Endothelial cell of umbilical vein (primary cell): ENCODE measurements around the gene TRPM3. TPM values are rescaled to one million over a fixed set of nuclear protein-coding genes. Genes with fewer than 3 reads are reported as not detected.

ENCODE experiments used
- BruUV-seq: library from RNA; stranded (reverse); fragments of 400-500 nt; replicated peaks from 2 replicates; lab custom pipeline; 2021; lab: Mats Ljungman, UMichigan
- CTCF ChIA-PET: fragments of 300-600, 350-600 bp; sonication (Branson Sonifier 250); formaldehyde crosslinking; loops from one replicate; lab custom pipeline; 2021; ENCODE audit warnings: antibody characterized with exemption, inconsistent platforms; lab: Charles Lee
- POLR2A ChIA-PET: fragments of 300-600, 350-600 bp; sonication (Branson Sonifier 250); formaldehyde crosslinking; loops from one replicate; lab custom pipeline; 2021; ENCODE audit warnings: antibody characterized with exemption, inconsistent platforms; lab: Charles Lee
- DNase-seq: peaks from one replicate; pipeline ENCODE4 v3.0.0-alpha.2; 2011; ENCODE audit warnings: low read depth, low spot score
- FAIRE-seq: peaks from 2 replicates; lab custom pipeline; 2011; peaks lifted over from hg19 to GRCh38; lab: Jason Lieb, UNC
- H2AFZ ChIP-seq: 2 replicates; pipeline ENCODE4 v1.6.0; 2012; ENCODE audit warnings: low read depth, low read length, control low read depth, inconsistent platforms
- H3K27ac ChIP-seq: 2 replicates; pipeline ENCODE4 v1.5.1; 2011; ENCODE audit warnings: low read depth, mild to moderate bottlenecking, control low read depth, low read length, moderate library complexity; ENCODE audit not compliant: insufficient read depth
- H3K27me3 ChIP-seq, 2 experiments: 2 replicates each; pipeline versions ENCODE4 v1.6.0 to v1.6.1; 2011; ENCODE audit warnings: low read length in 2 of 2, mixed read lengths in 1 of 2; ENCODE audit not compliant: control insufficient read depth in 2 of 2, insufficient read depth in 2 of 2
- H3K36me3 ChIP-seq, 2 experiments: 2 replicates in 1 of 2; 3 replicates in 1 of 2; pipeline ENCODE4 v1.5.1; 2011; ENCODE audit warnings: low read length in 2 of 2, mild to moderate bottlenecking in 1 of 2, moderate library complexity in 1 of 2; ENCODE audit not compliant: control insufficient read depth in 2 of 2, insufficient read depth in 2 of 2; ENCODE audit errors: extremely low read depth in 1 of 2
- H3K4me1 ChIP-seq: 3 replicates; pipeline ENCODE4 v1.5.1; 2011; ENCODE audit warnings: mild to moderate bottlenecking, low read length; ENCODE audit not compliant: control insufficient read depth, insufficient read depth; ENCODE audit errors: extremely low read depth
- H3K4me2 ChIP-seq: 2 replicates; pipeline ENCODE4 v1.6.1; 2011; ENCODE audit warnings: low read length, control low read depth, mixed read lengths; ENCODE audit not compliant: insufficient read depth
- H3K4me3 ChIP-seq, 3 experiments: fragments of 200-600 bp in 1 of 3; sonication (generic), shearing (Covaris generic) in 1 of 3; replicated peaks in 1 of 3; 2 replicates each; pipeline ENCODE4 v1.5.1; 2011 to 2016; ENCODE audit warnings: control low read depth in 3 of 3, low read length in 3 of 3, mild to moderate bottlenecking in 2 of 3, inconsistent platforms in 1 of 3, low read depth in 1 of 3, moderate library complexity in 1 of 3; ENCODE audit not compliant: insufficient read depth in 1 of 3
- H3K79me2 ChIP-seq: 2 replicates; pipeline ENCODE4 v1.6.0; 2012; ENCODE audit warnings: low read length, inconsistent platforms; ENCODE audit not compliant: control insufficient read depth, insufficient read depth
- H3K9ac ChIP-seq: replicated peaks from 2 replicates; pipeline ENCODE3; 2011; ENCODE audit warnings: low read length, control low read depth; ENCODE audit not compliant: insufficient read depth; ENCODE audit errors: extremely low read depth
- H3K9me1 ChIP-seq: replicated peaks from 3 replicates; pipeline ENCODE4 v1.6.0; 2011; ENCODE audit warnings: mild to moderate bottlenecking, low read length; ENCODE audit not compliant: control insufficient read depth, insufficient read depth; ENCODE audit errors: extremely low read depth
- H3K9me3 ChIP-seq: replicated peaks from 2 replicates; pipeline ENCODE4 v1.5.1; 2012; ENCODE audit warnings: low read length, inconsistent platforms; ENCODE audit not compliant: control insufficient read depth, insufficient read depth
- H4K20me1 ChIP-seq: replicated peaks from 2 replicates; pipeline ENCODE3; 2011; ENCODE audit warnings: mild to moderate bottlenecking, low read length; ENCODE audit not compliant: control insufficient read depth, insufficient read depth; ENCODE audit errors: extremely low read depth
- CTCF ChIP-seq, 2 donors: IDR thresholded peaks; 1 replicate in 1 of 2; 2 replicates in 1 of 2; pipeline ENCODE4 v1.5.1; 2011; ENCODE audit warnings: low read length in 2 of 2, mild to moderate bottlenecking in 2 of 2, moderate library complexity in 2 of 2, control low read depth in 1 of 2, inconsistent platforms in 1 of 2, low read depth in 1 of 2; ENCODE audit not compliant: insufficient read depth in 1 of 2; ENCODE audit errors: extremely low read depth in 1 of 2
- EZH2 ChIP-seq: IDR thresholded peaks from 2 replicates; pipeline ENCODE4 v1.6.1; 2012; ENCODE audit warnings: borderline replicate concordance, low read depth, mild to moderate bottlenecking, moderate library complexity, low read length, inconsistent platforms; ENCODE audit not compliant: severe bottlenecking
- FOS ChIP-seq: IDR thresholded peaks from 2 replicates; pipeline ENCODE4 v1.6.1; 2011; ENCODE audit warnings: mild to moderate bottlenecking, low read length, moderate library complexity, borderline replicate concordance; ENCODE audit not compliant: insufficient read depth
- GATA2 ChIP-seq: IDR thresholded peaks from 2 replicates; pipeline ENCODE4 v1.7.0; 2011; ENCODE audit warnings: low read depth, mild to moderate bottlenecking, moderate library complexity, mixed read lengths, low read length; ENCODE audit not compliant: insufficient read length, insufficient read depth
- JUN ChIP-seq: IDR thresholded peaks from 2 replicates; pipeline ENCODE4 v1.6.1; 2011; ENCODE audit warnings: borderline replicate concordance, low read depth; ENCODE audit not compliant: insufficient read length, insufficient read depth
- MAX ChIP-seq: IDR thresholded peaks from 2 replicates; pipeline ENCODE4 v1.6.1; 2011; ENCODE audit not compliant: insufficient read depth, insufficient read length
- MYC ChIP-seq: IDR thresholded peaks from one replicate; pipeline ENCODE4 v1.6.1; 2011; ENCODE audit warnings: mild to moderate bottlenecking, low read depth, low read length
- POLR2A ChIP-seq: IDR thresholded peaks from 2 replicates; pipeline ENCODE4 v1.6.1; 2012; ENCODE audit warnings: low read depth, mild to moderate bottlenecking, control low read depth, low read length
- POLR2AphosphoS5 ChIP-seq: IDR thresholded peaks from 2 replicates; pipeline ENCODE4 v1.6.1; 2012; ENCODE audit warnings: low read depth, mild to moderate bottlenecking, control low read depth, low read length, moderate library complexity; ENCODE audit not compliant: insufficient read depth
- dilution Hi-C: fragments of 300-500 bp; cut with MboI; formaldehyde crosslinking; loops from one replicate; pipeline ENCODE4 v1.15.0; 2019; ENCODE audit warnings: low sequenced_read_pairs; ENCODE audit not compliant: extremely low pct_ligation_motif_present
- intact Hi-C: fragments of 100-400 bp; cut with micrococcal nuclease; formaldehyde crosslinking; loops from one replicate; pipeline ENCODE4 v1.10.0; 2022
- polyA plus RNA-seq, 4 experiments: library from polyadenylated mRNA; depleted of rRNA in 3 of 4; stranded (reverse) in 3 of 4; unstranded in 1 of 4; fragments of >200 nt; gene quantifications; 2 replicates each; pipeline versions ENCODE4 v1.2.1 to v1.2.3, GENCODE V29; 2011 to 2012; ENCODE audit warnings: missing spikeins in 1 of 4
- total RNA-seq: library from RNA; stranded (reverse); gene quantifications from 2 replicates; pipeline ENCODE4 v1.2.3, GENCODE V29; 2021

The TRPM3 gene
- total and polyA plus RNA-seq, 2 donors (not counting 3 experiments of a cell fraction or from before 2014, with no cell fraction given): 0.17 to 0.33 TPM

- ChIA-PET POLR2A (interaction anchor here (0.7 kb wide), 1 partner anchor 24 kb away, joined by 3 read pairs; no protein-coding TSS in a partner anchor), CTCF (interaction anchor here (1.1 to 1.7 kb wide), 2 partner anchors 54 to 64 kb away, joined by 3 to 4 read pairs; no protein-coding TSS in a partner anchor)
These were observed 582.4 kb downstream of the TRPM3 start for GRCh38 chr9:70539001-70539400.

More at GRCh38 chr9:70539001-70539400, 582.4 kb downstream of the TRPM3 start:
- Histone ChIP-seq H3K9ac (no peak overlapping the region), H3K4me1 (peaks cover 8% of the 10 kb centered on the region), H3K4me2 (no peak overlapping the region), H3K79me2 (no peaks in the 10 kb centered on the region), H3K9me1 (no peaks in the 10 kb centered on the region), H3K4me3 (no peak overlapping the region), H3K36me3 (no peaks in the 10 kb centered on the region), H3K27ac (no peak overlapping the region), H4K20me1 (no peaks in the 10 kb centered on the region), H2AFZ (no peak overlapping the region), H3K27me3 (no peaks in the 10 kb centered on the region), H3K9me3 (no peaks in the 10 kb centered on the region)
- no TSS peak for BruUV-seq
- DNase-seq: no peak
- no peak for TF ChIP-seq MAX
- no peak for TF ChIP-seq POLR2AphosphoS5
- TF ChIP-seq JUN: no peak
- no peak for TF ChIP-seq GATA2
- TF ChIP-seq MYC: no peak
- no peak for TF ChIP-seq CTCF (IDR thresholded peaks at IDR 0.05; ENCODE audit: extremely low read depth in 1 of 2, insufficient read depth in 1 of 2, low read depth in 1 of 2, low read length in 2 of 2)
- no peak for TF ChIP-seq POLR2A
- TF ChIP-seq FOS: no peak
- TF ChIP-seq EZH2: no peak
- dilution Hi-C loops: no loop called here
- intact Hi-C loops: no loop called here
- no peak for FAIRE-seq
